ENCODE data around the gene ZNF791.

The ZNF791 gene

DNA sequence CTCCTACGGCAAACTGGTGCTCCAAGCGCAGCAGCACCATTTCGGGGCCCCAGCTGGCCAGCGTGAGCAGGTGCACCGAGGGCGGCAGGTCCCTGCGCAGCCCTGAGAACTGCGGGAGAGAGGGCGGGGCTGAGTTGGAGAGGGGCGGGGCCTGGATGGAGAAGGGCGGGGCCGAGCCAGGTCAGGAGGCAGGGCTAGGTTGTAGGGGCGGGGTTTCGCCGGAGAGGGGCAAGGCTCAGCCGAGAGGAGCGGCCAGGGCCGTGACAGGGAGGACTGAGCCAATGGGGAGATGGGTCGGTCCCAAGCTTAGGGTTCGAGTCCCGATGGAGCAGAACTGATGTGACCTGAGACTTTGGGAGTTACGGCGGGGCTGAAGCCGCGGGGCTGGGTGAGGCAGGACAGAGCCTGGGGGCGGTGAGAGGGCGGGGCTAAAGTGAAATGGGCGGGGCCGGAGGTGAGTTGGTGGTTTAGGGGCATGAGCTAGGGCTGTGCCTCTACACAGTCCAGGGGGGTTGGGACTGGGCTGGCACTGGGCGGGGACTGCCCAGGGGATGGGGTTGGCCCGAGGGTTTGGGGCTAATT, 36.9 kb downstream of the ZNF791 start:
- TF ChIP-seq, protein P1, sequence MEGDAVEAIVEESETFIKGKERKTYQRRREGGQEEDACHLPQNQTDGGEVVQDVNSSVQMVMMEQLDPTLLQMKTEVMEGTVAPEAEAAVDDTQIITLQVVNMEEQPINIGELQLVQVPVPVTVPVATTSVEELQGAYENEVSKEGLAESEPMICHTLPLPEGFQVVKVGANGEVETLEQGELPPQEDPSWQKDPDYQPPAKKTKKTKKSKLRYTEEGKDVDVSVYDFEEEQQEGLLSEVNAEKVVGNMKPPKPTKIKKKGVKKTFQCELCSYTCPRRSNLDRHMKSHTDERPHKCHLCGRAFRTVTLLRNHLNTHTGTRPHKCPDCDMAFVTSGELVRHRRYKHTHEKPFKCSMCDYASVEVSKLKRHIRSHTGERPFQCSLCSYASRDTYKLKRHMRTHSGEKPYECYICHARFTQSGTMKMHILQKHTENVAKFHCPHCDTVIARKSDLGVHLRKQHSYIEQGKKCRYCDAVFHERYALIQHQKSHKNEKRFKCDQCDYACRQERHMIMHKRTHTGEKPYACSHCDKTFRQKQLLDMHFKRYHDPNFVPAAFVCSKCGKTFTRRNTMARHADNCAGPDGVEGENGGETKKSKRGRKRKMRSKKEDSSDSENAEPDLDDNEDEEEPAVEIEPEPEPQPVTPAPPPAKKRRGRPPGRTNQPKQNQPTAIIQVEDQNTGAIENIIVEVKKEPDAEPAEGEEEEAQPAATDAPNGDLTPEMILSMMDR (IDR thresholded peaks at IDR 0.05; ENCODE audit: low read depth, low read length): no peak
- no peak for DNase-seq (ENCODE audit: extremely low read depth, low read depth)

DNA sequence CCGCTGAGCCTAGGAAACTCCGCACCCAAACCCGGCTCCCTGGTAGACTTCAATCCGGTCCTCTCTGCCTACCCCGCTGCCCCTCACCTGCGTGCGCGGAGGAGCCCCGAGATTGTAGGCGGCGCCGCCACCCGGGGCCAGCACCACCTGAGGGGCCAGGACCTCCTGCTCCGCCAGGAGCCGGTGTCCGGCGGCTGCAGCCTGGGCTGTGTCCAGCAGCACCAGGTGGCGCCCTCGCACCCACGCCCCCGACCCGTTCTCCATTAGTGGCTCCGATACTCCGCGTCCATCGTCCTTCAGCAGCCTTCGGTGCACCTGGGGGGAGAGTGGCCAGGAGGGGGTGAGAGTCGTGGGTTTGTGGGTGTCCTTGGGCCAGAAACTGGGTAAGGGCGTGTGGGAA, 37.4 kb downstream of the ZNF791 start:
- DNase-seq (ENCODE audit: extremely low read depth, low read depth): no peak
- TF ChIP-seq, protein P1 (IDR thresholded peaks at IDR 0.05; ENCODE audit: low read depth, low read length): peak; percentile 21

DNA sequence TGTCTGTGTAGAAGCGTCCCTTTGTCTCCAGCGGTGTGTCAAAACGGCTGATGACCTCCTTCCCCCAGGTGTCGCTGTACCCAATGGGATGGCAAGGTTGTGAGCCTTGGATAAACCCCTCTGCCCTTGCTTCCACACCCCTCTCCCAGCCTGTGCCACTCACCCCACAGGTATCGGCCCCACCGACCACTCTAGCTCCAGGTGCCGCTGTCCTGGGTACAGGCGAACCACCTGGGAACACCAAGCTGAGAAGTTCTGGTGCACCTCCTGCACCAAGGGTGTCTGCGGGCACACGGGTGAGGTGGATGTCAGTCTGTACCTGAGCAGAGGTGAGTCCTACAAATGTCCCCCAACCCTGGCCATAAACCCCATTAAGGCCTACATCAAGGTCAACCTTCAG, 39.2 kb downstream of the ZNF791 start:
- DNase-seq (ENCODE audit: extremely low read depth, low read depth): no peak
- TF ChIP-seq, protein P1 (IDR thresholded peaks at IDR 0.05; ENCODE audit: low read depth, low read length): no peak

DNA sequence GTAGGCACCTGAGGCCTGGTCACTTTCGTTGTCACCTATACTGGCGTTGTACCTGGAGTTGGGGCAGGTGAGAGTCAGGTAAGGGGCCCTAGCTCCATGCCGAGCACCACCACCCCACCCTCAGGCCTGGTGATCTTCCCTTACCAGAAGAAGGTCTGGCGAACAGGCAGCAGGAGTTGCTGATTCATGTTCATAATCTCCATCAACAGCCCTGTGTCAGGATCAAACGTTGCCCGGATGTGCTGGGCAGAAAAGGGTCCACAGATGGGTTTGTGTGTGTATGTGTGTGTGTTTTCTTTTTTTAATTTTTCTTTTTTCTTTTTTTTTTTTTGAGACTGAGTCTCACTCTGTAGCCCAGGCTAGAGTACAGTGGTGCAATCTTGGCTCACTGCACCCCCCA, 41.5 kb downstream of the ZNF791 start:
- no peak for DNase-seq (ENCODE audit: extremely low read depth, low read depth)
- TF ChIP-seq, protein P1 (IDR thresholded peaks at IDR 0.05; ENCODE audit: low read depth, low read length): no peak

DNA sequence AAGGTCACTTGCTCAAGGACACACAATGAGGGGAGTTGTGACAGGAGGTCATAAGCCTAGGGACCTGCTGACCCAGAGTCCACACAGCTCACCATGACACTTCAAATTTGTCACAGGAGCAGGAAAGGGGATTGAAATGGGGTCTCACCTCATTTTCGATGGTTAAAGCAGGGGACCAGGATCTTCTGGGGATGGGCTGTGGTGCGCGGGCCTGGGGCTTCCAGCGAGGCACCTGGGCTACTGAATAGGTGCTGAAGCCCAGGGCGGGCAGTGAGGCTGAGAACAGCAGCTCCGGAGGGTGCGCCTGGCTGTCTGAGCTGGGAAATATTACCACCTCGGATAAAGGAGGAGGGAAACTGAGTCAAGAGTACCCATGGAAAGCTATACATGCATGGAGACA, 44.8 kb downstream of the ZNF791 start:
- TF ChIP-seq, protein P1 (IDR thresholded peaks at IDR 0.05; ENCODE audit: low read depth, low read length): no peak
- no peak for DNase-seq (ENCODE audit: extremely low read depth, low read depth)

DNA sequence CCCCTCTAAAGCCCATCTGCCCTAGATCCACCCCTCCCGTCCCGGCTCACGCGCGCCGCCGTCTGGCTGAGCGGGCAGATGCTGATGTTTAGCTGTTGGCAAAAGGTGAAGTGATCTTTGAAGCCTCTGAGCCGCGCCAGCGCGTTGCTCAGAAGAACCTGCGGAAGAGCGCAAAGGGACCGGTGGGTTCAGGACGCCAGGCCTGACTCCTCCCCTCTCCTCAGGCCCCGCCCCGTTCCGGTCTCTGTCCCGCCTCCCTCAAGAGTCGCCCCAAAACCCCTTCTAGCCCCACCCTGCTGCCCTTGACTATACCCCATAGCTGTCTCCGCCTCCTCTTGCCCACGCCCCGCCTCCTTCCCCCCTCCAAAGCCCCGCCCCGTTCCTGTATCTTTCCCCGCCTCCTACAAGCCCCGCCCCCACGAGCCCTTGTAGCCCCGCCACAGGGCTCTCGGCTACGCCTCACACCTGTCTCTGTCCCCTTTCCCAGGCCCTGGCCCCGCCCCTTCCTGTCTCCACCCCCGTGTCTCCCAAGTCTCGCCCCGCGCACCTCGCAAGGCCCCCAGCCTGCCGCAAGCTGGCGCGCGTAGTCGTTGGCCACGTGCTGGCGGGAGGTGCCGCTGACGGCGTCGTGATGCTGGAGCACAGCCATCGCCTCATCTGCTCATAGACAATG, 46.3 kb downstream of the ZNF791 start:
- DNase-seq (ENCODE audit: extremely low read depth, low read depth): no peak
- TF ChIP-seq, protein P1 (IDR thresholded peaks at IDR 0.05; ENCODE audit: low read depth, low read length): no peak

DNA sequence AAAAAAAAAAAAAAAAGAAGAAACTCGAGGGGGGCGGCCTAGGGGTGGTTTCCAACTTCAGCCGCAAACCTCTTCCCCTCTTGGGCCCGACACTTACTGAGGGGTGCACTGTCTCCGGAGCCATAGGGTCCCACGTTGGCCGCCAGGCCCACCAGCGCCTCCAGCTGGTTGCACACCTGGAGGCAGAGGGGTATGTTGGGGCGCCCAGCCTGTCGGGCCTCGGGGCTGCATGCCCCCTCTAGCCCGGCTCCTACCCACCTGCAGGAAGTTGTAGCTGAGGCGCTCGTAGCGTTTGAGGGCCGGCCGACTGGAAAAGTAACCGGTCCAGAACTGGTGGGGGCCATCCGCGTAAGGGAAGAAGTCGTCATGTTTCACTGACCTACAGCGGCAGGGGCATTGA, 47.2 kb downstream of the ZNF791 start:
- TF ChIP-seq, protein P1 (IDR thresholded peaks at IDR 0.05; ENCODE audit: low read depth, low read length): no peak

More for the DNA sequence above, 47.2 kb downstream of the ZNF791 start:
- no peak for DNase-seq (ENCODE audit: extremely low read depth, low read depth)

All from AG09319 (cell line).